Skin of body (tissue), 2 donors: ENCODE results near the gene POLR3C. TPM values are rescaled to one million over a fixed set of nuclear protein-coding genes. Genes with fewer than 3 reads are reported as not detected.
"Not testable (repeated sequence)": the region's sequence is repeated elsewhere in the genome, so short reads cannot be mapped to it uniquely, and the experiment has no call there.

Source experiments
- DNase-seq: peaks from one replicate; lab custom pipeline; 2025; lab: John Stamatoyannopoulos, UW
- total RNA-seq: library from RNA; depleted of rRNA; stranded (reverse); fragments of >200 nt; gene quantifications from one replicate; pipeline ENCODE4 v1.2.3, GENCODE V29; 2014

Gene POLR3C, protein sequence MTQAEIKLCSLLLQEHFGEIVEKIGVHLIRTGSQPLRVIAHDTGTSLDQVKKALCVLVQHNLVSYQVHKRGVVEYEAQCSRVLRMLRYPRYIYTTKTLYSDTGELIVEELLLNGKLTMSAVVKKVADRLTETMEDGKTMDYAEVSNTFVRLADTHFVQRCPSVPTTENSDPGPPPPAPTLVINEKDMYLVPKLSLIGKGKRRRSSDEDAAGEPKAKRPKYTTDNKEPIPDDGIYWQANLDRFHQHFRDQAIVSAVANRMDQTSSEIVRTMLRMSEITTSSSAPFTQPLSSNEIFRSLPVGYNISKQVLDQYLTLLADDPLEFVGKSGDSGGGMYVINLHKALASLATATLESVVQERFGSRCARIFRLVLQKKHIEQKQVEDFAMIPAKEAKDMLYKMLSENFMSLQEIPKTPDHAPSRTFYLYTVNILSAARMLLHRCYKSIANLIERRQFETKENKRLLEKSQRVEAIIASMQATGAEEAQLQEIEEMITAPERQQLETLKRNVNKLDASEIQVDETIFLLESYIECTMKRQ
- total RNA-seq = 18.8 TPM

DNA sequence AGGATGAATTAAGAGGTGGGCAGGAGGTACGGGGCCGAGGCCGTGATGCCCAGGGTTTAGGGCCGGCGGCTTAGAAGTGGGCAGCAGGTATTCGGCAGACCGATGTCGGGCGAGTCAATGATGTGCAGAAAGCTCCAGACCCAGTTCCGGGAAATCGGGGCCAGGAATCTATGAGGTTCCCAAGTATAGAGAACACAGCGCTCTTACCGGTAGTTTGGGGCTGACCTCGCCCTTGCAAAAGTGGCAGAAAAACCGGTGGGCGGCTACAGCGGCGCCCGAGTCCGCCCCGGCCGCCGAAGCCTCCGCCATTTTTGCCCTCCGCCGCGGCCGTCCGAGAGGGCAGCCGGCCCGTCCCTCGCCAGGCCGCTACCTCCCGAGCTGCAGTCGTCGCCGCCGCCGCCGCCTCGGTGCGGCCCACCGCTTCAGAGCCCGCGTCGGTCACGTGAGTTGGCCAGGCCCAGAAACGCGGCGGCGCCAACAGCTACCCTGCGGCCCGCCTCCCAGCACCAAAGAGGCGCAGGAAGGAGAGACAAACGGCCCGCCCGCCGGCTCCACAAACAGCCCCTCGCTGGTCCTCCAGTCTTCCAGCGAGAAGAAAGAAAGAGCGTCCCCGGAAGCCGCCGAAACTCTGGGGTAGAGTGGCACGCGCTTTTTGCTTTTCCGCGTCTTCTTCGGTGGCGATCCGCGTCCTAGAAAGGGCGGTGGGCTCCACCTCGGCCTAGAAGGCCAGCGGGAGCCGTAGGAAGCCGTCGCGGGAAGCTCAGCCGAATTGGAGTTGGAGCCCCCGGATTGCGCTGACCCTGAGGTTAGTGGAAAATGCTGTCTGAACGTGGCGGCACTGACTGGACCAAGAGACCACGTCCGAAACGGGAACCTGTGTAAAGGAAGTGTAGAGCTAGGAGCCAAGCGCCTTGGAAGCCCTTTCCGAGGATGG lies at the start of gene POLR3C, which contains the start of gene RNF115:
Gene POLR3C (plus strand): TSS at position 636 of the 934 bp plus-strand sequence. CDS start 1,577 bp downstream, outside the sequence.
Gene RNF115 (minus strand): TSS at position 531 of the 934 bp plus-strand sequence. CDS start 222 bp downstream, at position 309.
- DNase-seq = peak; percentile 91

DNA sequence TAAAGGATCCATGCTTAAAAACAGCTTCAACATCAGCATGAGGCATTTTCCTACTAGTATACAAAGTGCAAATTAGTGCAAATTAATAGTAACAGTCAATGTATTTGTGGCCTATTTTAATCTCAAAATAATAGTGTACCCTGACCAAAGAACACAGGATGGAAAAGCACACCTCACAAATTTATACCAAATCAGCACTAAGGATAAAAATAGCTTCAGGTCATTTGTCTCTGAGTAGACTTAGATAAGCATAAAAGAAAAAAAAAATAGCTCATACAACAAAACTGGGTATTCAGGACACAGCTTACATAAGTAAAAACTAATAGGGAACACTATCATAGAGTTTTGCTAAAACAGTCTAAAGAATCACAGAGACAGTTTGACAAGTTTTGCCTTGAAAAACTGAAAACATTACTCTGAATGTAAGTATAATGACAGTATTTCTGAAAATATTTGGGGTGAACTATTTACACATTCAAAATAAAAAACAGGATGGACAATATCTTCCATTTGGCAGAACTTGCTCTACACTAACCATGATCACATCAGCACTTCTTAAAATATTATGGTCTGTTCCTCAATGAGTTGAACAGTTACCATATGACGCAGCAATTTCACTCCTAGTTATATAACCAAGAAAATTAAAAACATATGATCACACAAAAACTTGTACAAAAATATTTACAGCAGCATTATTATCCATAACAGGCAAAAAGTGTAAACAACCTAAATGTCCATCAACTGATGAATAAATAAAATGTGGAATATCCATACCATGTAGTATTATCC lies 46.4 kb upstream of the POLR3C start:
- DNase-seq = no peak

DNA sequence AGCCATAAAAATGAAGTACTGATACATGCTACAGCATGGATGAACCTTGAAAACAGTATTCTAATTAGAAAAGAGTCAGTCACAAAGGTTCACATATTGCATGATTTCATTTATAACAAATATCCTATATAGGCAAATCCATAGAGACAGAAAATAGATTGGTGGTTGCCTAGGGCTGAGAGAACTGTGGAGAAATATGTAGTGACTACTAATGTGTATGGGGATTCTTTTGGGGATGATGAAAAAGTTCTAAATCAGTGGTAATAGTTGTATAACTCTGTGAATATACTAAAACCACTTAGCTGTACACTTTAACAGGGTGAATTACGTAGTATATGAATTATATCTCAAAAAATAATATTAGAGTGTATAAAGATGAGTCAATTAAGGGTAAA lies 45.9 kb upstream of the POLR3C start:
- DNase-seq = no peak

GRCh38 chr1:145782272-145783099 lies 41.5 kb upstream of the POLR3C start:
- DNase-seq = no peak

GRCh38 chr1:145784409-145784808 lies 39.6 kb upstream of the POLR3C start:
- DNase-seq = no peak

DNA sequence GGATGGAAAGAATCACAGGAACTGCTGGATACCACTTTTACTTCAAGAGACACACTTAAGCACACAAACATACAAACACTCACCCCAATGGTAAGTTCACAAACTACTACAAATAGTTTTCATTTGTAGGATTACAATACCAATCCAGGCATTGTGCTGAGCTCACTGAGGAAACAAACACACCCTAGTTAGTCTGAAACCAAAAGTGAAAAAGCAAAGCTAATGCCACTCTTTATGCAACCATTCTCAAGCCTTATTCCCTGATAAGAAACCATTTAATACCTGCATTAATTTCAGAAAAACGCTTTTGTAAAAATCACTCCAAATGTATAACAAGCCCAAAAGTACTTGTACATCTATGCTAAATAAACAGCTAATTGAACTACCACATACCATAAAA lies 38.5 kb upstream of the POLR3C start:
- DNase-seq = no peak

GRCh38 chr1:145786271-145786670 lies 37.7 kb upstream of the POLR3C start:
- no peak for DNase-seq

DNA sequence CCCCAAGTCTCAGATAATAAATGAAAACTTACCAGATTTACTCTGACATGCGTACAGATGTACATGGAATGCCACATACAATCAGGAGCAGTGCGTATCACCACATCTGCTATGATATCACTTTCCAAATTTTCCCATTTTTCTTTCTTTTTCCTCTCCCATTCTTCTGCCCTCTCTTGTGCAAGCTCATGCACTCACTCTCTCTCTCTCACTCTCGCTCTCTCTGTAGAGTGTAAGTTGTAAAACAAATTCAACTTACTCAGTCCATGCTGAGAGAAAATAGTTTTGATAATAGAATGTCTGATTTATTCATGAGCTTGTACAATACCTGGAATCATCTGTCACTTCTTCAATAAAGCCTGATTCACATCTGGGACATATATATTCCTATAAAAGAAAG lies 35.4 kb upstream of the POLR3C start:
- no peak for DNase-seq

DNA sequence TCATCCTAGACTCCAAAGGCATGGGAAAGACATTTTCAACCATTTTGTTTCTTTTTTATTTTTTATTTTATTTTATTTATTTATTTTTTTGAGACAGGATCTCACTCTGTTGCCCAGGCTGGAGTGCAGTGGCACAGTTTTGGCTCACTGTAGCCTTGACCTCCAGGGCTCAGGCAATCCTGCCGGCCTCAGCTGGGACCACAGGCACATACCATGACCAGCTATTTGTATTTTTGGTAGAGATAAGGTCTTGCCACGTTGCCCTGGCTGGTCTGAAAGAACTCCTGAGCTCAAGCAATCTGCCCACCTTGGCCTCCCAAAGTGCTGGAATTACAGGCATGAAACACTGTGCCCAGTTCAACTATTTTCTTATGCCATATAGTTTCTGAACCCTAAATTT lies 32.1 kb upstream of the POLR3C start:
- not testable (repeated sequence) for DNase-seq

DNA sequence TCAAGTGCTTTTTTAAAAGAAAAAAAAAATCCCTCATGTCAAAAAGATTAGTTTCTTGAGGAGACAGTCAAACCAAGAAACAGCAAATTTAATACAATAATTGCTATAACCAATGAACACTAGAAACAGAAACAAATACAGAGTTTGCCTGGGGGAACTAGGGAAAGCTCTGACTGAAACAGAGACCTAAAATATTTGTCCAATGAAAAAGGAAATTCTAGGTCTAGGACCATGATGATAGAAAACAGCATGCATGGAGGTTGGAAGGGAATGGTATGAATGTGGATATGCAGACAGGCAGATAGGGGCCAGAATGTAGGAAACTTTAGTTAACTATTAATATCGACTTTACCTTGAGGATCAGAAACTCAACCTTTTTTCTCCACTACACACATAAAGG lies 31.5 kb upstream of the POLR3C start:
- no peak for DNase-seq

- DNase-seq = no peak
Measured at GRCh38 chr1:145795257-145795881, 28.6 kb upstream of the POLR3C start.

- no peak for DNase-seq
Measured at GRCh38 chr1:145796753-145797152, 27.2 kb upstream of the POLR3C start.

DNA sequence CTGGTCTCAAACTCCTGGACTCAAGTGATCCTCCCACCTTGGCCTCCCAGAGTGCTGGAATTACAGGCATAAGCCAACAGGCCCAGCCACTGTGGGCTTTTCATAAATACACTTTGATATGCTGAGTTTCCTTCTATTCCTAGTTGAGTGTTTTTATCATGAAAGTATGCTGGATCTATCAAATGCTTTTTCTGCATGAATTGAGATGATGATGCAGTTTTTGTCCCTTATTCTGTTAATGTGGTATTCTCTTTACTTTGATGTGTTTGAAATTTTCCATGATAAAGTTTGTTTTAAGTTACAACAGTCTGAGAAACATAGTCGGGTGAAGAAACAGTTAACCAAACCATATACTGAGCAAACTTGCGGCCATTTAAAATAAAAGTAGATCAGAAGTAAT lies 24.2 kb upstream of the POLR3C start:
- no peak for DNase-seq

DNA sequence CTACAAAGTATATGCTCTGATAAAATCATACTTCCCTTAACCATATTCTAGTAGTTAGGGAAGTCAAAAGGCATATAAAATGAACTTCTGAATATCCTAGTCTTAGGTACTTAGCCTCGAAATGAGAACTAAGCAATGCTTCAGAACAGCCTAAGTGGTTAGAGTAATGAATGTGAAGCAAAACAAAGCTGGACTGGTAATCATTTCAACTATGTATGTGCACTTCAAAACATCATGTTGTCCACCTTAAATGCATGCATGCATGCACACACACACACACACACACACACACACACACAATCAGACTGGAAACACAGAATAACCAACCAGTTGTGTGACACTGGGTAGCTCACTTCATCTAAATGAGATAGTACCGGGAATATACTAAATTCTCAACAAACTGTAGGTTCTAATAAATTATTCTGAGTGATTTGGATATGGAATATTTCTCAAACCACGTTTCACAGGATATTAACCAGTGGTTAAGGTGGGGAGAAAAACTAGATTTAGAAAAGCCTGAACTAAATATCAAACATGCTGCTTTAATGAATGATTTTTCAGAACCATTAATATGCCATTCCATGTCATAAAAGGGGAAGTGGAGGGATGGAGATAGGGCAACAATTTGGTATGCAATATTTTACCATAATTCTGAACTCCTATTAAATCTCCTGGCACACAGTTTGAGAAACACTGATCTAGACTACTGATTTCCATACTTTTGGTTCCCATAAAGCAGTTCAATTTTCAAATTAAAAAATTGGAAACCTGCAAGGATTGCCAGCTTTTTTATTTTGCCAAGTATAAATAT lies 19.6 kb upstream of the POLR3C start:
- DNase-seq = no peak

DNA sequence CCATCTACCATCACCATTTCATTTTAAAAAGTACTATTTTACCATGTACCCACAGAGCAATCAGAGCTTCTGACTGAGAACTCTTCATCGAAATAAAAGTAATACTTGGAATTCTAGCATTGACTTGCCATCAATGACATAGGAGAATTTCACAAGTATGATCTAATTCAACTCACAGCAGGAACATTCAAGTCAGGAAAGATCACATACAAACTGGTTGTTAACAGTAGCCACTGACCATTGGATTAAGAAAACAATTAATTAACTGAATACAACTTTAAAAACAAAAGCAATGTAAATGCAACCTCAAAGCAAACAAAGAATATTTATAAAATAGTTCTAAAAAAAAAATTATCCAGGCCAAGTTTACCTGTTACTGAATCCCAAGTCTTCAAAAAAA lies 18.9 kb upstream of the POLR3C start:
- no peak for DNase-seq

DNA sequence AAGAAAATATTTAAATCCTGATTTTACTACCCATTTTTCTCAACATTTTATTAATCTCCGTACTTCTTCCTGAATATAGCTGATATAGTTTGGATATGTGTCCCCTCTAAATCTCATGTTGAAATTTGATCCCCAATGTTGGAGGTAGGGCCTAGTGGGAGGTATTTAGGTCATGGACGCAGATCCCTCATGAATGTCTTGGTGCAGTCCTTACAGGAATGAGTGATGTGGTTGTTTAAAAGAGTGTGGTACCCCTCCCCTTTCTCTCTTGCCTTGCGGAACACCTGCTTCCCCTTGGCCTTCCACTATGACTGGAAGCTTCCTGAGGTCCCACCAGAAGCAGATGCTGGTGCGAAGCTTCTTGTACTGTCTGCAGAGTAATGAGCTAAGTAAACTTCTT lies 17.6 kb upstream of the POLR3C start:
- no peak for DNase-seq

- DNase-seq = no peak
Measured at GRCh38 chr1:145806844-145807243, 17.2 kb upstream of the POLR3C start.

DNA sequence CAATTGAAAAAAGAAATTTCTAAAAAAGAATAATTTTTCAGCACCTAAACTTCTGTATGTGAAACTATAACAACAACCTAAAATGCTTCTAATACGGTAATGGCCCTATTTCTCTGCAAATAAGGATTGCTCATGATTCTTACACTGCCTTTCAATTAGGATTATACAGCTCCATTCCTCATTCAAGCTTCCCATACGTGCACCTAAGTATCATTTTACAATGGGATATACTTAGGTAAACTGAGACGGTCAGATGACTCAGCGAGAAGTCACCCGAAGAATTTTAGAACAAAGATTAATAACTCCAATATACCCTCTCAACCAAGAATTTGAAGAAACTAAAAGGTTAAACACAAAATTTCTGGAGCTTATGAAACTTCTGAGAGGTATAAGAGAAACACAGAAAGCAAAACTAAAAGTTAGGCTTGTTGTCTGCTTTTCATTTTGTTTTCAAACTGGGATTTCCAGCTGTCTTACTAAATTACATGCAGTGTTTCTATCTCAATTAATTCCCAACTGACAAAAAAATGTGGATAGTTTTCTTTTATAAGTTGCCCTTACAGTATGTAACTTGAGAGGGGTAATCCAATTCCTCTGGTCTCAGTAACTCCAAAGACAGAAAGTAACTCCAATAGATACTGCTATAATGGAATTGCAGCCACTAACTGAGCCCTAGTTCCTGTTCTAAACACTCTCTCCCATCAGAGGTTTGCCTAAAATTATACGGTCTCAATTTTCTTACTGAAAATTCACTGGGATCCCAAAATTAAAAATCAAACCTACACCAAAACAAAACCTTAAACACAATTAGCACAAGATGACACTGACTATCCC lies 10.8 kb upstream of the POLR3C start:
- not testable (repeated sequence) for DNase-seq
